ENCODE measurements around the gene RBMS3.

GRCh38 chr3:29937185-29937584, 656.3 kb downstream of the RBMS3 start:
- no peak for TF ChIP-seq ZNF281 (CRISPR knock-in tag; IDR thresholded peaks at IDR 0.05; ENCODE audit: borderline replicate concordance)
- TF ChIP-seq POLR2AphosphoS5 (IDR thresholded peaks at IDR 0.05; ENCODE audit: low read depth, low read length) = no peak
